ENCODE data around the gene MAD1L1.

The MAD1L1 gene

DNA sequence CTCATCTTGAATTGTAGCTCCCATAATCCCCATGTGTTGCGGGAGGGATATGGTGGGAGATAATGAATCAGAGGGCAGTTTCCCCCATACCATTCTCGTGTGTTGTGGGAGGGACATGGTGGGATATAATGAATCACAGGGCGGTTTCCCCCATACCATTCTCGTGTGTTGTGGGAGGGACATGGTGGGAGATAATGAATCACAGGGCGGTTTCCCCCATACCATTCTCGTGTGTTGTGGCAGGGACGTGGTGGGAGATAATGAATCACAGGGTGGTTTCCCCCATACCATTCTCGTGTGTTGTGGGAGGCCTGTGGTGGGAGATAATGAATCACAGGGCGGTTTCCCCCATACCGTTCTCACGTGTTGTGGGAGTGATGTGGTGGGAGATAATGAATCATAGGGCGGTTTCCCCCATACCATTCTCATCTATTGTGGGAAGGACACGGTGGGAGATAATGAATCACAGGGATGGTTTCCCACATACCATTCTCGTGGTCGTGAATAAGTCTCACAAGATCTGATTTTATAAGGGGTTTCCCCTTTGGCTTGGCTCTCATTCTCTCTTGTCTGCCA is 271.0 kb downstream of the MAD1L1 start:
- DNase-seq = no peak

DNA sequence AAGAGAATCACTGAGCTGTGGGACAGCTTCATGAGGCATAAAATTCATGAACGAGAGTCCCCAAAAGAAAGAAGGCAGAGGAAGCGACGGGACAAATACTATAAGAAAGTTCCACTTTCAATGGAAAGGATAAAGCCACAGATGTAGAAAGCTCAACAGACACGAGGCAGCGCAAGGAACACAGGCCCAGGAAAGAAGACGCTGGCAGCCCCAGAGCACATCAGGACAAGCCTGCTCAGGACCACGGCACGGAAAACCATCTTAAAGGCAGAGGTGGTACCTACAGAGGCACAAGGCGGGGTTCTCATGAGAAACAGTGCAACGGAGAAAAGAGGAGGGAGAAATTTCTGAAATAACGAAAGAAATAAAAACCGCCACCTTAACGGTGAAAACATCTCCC is 273.4 kb downstream of the MAD1L1 start:
- DNase-seq = no peak

DNA sequence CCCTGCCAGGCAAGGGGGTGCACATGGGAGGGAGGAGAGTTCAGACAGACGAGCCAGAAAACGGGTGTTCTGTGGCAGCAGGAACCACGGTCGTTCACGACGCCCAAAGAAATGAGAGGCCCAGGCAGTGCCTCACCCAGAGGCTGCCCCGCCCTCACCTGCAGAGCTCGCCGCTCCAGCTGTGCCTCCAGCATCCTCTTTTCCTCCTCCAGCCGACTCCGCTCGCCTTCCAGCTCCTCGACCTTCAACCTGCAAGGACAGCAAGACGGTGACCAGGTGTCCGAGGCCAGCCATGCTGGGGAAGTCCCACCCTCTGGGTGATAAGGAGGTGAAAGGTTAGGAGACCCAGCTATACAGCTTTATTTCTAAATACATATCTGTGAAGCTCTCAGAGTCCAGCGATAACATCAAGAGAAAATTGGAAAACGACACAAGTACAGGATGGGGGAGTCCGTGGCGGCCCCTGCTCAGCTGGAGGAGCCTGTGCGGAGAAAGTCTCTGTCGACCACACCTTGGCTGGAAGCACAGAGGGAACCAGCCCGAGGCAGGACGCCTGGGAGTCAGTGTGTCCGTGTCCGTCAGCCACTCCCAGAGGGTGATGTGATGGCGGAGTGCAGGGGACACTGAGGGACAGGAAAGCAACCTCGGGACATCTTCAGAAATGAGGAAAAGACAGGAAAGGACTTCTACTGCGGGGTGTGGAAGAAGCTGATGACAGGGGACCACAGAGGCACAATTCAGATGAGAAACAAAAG is 275.1 kb downstream of the MAD1L1 start:
- no peak for DNase-seq

DNA sequence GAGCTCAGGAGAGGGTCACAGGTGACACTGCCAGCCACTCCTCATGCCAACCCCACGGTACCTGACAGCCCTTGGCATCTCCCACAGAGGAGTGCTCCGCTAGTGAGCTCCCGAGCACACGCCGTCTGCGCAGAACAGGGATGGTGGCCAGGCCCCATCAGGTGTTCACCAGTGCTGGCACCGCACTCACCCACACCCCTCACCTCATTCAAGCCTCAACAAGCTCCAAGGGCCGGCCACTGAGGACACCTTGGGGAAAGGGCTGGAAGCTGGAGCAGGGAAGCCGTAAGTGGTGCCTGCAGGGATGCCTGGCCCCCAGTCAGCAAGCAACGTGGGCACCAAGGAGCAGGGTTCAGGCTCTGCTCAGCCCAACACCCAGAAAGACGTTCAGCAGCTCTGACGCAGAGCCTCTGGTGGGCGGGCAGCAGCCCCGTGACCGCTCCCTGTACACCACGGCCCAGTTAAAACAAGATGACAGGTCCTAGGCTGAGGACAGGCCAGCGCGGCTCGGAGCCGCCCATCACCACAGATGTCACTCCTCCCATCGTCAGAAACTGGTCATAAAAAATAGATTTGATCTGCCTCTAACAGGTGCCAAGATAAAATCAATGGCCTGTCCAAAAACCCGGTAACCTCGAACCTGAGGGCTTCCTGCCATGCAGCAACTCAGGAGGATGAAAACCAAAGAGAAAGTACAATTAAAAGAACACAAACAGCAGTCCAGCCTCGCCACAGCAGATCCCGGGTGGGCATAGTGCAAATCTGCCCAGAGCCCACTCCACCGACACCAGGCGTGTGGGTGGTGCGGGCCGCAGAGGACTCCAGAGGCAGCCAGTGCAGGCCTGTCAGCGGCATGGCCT is 275.9 kb downstream of the MAD1L1 start:
- DNase-seq = no peak

DNA sequence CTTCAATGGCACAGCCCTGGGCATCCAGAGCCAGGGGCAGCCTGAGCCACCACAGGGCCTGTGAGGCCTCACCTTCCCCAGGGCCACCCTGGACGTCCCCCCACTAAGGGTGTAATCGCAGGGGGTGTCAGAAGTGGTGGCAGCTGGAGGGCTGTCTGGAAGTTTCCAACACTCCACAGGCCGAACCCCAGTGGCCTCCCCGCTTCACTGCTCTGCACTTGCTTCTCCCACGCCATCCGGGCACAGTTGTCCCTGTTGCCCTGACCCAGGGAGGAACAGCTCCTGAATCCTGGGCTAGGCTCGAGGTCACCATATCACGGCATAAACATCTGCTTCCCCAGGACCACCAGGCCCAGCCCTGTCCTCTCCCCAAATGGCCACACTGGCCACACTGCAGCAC is 276.6 kb downstream of the MAD1L1 start:
- DNase-seq = no peak

DNA sequence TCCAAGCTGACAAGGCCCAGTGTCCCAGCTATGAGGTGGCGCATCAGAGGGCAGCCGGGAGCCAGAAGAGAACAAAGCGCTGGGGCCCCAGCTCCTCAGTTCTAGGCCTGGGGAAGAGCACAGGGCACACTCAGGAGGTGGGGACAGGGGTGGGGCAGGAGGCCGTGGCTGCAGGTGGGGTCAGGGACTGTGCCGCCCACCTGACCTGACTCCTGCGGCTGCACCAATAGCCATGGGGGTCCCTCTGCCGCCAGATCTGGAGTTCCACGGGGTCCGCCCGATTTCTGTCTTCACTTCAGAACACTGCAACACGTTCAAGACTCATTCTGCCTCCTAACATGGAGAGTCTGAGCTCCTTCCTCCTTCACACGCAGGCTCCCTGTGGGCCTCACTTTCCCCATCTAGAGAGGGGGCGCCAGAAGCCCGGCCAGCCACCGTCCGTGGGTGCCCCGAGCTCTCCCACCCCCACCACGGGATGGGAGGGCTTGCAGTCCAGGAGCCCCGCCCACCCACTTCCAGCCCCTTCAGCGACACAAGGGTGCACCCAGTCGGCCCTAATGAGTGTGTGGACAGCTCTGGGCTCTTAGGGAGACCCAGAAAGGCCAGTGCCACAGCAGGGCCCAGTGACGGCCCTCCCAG is 278.3 kb downstream of the MAD1L1 start:
- no peak for DNase-seq

DNA sequence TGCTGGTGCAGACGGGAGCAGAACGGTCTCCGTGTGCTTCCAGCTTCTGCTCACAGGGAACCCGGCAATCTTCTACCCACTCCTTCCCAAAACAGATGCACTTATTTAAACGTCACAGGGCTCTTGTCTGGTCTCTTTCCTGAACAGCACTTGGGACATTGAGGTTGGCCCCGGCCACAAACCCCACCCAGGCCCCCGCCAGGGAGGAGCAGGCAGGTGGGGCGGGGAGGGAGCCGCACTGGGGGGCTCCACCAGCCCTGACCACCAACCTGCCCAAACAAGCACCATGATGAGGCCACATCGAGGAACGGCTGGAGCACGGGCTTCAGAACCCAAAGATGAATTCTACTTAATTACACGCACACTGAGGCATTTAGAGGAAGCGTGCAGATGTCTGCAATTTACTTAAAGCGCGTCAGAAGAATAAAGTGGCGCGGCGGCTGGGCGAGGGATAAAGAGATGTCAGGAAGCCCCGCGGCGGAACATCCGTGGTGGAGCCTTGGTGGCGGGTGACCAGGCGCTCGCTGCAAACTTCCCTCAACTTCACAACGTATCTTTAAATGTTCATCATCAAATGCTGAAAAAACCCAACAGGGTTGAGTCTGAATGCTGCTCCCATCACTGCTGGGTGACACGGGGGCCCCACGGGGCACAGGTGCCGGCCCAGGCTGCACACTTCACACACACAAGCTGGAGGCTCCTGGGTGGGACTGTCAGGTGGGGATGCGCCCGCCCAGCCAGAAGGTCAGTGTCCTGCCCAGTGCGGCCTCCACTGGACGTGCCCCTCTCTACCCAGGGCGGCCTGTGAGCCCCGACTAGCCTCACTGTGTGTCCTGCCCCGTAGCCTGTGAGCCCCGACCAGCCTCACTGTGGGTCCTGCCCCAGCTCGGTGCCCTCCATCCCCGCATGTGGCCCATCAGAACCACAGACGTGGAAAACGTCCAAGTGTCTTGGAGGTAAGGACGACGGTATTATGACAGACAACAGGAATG is 279.2 kb downstream of the MAD1L1 start:
- DNase-seq = no peak

DNA sequence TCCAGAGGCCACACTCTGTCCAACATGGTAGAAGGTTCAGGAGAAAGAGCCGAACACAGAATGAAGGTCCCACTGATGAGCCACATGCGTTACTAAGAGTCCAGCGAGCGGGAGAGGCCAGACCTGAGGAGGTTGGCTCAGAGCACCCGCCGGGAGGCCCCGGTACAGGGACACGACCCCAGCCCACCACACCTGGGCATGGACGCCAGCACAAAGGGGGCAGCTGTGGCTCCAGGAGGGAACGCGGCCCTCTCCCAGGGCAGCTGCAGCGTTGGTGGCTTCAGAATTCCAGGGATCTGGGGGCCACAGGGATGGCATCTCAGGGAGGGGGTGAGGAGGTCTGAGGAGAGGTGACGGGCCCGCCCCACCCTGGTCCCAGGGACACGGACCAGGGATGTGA is 280.0 kb downstream of the MAD1L1 start:
- no peak for DNase-seq

DNA sequence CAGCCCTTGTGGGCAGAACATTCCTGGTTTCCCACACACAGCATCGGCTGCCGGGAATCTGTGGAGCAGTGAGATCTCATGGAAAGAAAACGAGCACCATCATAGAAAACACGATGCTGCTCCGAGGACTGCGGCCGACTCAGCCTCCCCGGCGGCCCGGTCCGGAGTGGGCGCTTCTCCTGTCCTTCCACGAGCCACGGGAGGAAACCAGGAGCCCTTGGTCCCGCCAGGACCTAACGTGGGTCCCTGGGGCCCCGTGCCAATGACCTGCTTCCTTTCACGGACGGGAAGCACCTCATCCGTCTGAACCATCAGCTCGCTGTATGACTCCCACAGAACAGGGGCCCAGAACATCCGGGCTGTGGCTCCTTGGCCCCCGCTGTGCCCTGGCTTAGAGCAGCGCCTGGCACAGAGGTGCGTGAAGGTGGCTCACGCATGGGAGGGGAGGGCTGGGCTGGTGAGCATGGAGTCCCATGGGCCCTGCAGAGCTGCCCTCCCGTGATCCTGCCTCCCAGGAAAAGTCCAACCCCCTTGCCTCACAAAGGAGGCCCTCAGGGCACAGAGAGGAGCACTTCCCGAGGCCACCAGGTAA is 280.5 kb downstream of the MAD1L1 start:
- DNase-seq = no peak

DNA sequence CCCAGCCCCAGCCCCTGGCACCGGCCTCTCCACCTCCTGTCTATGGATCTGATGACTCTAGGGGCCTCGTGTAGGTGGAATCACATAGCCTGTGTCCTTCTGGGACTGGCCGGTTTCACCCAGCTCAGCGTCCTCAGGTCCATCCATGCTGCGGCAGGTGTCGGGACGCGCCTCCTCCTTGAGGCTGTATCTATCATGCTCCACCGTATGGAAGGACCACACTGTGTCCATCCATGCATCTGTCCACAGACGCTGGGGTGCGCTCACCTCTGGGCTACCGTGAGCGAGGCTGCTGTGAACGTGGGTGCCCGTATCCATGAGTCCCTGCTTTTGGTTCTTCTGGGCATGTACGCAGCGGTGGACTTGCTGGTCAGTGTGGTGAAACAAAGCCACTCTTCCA is 281.1 kb downstream of the MAD1L1 start:
- DNase-seq = no peak

DNA sequence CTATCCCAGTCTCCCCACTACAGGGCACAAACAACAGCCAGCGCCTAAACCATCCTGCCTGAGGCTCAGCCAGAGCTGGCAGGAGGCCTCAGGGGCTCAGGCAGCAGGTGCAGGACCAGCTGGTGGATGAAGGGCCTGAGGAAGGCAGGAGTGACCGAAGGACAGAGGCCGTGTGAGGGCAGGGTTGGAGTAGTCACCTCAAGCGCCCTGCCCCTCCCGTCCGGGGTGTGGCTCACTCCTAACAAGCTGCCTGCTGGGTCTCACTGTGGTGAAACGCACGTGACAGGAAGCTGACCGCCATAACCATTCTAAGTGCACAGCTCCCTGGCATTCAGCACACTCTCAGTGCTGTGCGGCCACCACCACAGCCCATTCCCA is 281.6 kb downstream of the MAD1L1 start:
- no peak for DNase-seq

DNA sequence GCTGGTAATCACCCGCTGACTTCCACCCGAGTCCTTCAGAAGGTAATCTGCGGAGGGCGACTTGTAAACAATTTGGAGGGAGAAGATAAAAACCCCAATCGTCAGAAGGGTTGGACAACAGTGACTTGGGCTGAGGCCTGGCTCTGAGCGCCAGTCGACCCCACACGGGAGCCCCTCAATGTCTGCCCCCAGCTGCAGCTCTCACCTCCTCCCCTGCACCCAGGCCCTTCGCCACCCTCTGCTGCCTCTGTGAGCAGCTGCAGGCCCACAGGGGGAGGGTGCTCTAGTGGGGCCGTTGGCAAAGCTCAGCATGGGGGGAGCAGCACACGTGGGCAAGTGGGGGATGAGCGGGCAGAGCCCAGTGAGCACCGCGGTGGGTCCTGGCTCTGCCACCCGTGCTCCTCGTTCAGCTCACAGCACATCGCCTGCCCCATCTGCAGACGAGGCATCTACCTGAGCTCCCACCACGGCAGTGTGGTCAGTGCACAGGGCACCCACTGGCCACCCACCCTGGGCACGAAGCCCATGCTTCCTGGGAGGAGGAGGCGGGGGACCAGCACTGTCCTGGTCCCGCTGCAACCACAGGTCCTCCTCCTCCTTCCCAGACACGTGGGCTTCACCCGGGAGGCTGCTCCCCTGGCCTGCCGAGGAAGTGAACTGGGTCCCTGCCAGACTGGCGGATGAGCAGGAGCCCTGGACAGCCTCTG is 282.1 kb downstream of the MAD1L1 start:
- no peak for DNase-seq

DNA sequence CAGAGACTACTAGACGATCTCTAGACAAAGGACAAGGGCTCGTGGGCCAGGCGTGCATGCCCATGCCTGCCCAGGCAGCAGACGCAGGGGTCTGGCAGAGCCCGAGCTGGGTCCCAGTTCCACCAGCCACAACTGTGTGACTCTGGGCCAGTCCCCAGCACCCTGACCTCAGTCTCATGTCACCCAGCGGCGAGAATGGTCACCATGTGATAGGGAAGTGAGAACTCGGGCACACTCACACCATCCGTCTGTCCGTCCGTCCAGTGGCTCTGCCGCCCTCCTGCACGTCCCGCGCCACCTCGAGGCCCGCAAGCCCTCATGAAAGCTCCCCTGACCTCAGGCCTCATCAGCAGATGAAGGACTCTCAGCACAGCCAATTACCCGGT is 282.7 kb downstream of the MAD1L1 start:
- no peak for DNase-seq

DNA sequence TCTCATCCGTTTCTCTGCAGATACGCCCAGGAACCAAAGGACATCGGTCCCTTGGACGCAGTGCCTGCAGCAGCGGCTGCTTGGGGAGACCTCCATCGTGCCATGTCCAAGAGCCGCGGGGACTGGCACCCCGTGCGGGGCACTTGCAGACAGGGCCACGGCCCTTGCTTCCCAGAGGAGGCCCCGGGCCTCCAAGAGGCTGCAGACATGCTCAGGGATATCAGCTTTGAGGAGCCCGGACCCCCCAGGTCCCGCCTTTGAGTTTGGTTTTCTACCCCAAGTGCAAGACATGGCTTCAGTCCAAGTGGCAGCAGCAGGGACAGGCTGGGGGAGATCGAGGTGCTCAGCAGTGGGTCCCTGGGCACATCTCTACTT is 283.1 kb downstream of the MAD1L1 start:
- DNase-seq = no peak

DNA sequence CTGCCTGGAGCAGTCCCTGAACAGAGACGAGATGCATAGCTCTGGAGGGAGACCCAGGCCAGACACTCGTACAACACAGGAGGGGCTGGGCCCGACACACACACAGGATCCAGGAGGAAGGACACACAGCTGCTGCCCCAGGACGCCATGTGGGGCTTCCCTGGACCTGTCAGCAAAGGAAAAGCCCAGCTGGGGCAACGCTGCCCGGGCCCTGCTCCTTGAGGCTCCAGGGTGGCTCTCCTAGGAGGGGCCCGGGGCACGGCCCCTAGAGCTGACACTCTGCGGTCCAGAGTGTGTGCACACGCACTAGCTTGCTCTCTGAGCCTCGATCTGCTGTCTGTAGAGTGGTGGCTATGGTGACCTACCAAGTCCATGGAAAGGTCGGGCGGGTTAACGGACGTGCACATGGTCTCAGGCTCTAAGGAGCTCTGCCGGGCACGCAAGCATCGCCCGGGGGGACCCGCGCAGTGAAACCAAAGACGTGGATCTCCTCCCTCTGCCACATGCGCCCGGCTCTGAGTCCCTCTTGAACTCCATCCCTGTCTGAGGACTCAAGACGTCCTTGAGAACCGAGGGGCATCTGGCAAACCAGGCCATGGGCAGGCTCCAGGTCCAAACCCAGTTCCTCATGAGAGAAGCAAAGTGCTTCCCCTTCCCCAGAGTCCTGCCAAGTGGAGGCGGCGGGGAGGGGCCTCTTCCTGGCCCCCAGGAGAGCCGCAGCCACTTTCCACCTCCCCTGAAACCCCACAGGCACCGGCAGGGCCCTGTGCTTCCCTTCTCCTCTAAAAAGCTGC is 283.7 kb downstream of the MAD1L1 start:
- DNase-seq = no peak

DNA sequence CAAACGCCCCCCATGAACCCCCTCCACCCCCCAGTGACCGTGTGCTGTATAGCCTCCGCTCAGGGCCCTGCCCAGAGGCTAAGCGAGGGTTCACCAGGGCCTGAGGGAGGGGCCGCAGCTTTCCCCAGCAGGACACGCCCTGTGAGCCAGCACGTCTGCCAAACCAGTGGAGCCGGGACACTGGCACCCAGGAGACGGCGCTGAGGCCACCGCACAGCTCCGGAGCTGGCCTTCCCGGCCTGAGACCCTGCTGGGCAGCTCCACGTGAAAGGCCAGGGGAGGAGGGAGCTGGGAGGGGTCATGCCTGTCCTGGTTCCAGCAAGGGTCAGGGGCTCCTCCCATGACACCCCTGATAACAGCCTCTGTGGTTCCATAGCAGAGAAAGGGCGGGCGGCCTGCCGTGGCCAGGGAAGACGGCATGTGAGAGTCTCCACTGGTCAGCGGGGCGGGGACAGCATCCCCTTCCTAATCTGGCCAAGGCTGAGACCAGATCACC is 284.4 kb downstream of the MAD1L1 start:
- DNase-seq = no peak

DNA sequence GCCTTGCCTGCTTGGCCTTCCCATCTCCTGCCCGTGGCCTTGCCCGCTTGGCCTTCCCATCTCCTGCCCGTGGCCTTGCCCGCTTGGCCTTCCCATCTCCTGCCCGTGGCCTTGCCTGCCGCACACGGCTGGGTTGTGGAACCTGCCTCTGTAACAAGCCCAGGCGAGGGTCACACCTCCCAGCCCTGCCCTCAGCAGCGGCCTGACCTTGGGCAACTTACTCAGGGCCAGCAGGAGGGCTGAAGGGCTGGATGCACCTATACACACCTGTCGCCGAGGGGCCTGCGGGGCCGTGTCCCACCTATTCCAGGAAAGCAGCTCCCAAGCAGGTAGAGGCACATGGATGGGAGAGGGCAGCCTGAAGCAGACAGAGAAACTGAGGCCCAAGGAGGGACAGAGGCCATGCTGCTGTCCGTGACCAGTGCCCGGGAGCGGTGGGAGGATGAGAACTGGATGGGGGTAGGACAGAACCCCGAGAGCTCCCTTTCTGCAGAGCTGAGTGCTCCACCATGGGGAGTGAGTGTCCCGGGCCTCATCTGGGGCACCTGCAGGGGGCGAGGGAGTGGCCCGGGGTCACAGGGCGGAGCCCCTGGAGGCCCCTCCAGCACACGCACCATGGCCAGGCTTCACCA is 285.0 kb downstream of the MAD1L1 start:
- no peak for DNase-seq

DNA sequence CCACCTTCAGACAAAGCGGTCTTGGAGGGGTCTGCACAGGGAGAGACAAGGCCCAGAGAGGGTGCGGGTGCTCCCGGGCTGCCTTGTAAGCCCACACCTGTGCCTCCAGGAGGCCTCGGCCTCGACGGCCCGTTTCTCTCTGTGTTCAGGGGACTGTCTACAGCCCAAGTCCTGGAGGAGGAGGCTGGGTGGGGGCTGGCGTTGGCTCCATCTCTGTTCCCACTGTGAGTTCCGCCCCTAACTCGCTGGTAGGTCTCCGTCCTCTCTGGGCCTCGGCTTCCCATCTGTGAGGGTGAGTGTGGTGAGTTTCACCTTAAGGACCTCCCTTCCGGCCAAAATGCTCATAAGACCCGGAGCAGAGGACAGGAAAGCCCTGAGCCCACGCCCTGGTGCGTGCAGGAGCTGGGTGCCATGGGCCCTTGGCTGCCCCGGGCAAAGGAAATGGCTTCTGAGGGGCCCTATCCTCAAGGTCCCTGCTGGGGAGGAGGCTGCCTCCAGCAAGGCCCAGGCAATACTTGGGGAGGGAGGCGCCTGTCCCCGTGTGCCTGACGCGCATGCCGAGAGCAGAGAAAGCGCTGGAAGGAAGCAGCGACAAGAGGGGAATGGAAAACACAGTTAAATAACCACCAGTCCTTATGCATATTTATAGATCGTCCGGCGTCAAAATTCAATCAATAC is 285.8 kb downstream of the MAD1L1 start:
- DNase-seq = no peak

All from SIG-M5 (cell line).